ENCODE data around the gene CD70.
"Not testable (repeated sequence)": the region's sequence is repeated elsewhere in the genome, so short reads cannot be mapped to it uniquely, and the experiment has no call there.

DNA sequence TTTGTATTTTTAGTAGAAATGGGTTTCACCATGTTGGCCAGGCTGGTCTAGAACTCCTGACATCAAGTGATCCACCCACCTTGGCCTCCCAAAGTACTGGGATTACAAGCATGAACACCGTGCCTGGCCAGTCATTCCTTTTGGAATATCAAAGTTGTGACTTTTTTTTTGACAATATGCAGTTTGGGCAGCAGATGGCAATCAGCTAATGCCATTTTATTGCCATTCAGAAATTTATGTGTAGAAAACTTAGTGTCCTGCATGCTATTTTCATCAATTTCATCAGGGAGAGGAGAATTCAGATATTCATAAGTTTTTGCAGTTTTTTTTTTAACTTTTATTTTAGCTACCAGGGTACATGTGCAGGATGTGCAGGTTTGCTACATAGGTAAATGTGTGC is 28.5 kb downstream of the CD70 start:
- not testable (repeated sequence) for TF ChIP-seq POLR2A (IDR thresholded peaks at IDR 0.05)
- TF ChIP-seq, protein P1, sequence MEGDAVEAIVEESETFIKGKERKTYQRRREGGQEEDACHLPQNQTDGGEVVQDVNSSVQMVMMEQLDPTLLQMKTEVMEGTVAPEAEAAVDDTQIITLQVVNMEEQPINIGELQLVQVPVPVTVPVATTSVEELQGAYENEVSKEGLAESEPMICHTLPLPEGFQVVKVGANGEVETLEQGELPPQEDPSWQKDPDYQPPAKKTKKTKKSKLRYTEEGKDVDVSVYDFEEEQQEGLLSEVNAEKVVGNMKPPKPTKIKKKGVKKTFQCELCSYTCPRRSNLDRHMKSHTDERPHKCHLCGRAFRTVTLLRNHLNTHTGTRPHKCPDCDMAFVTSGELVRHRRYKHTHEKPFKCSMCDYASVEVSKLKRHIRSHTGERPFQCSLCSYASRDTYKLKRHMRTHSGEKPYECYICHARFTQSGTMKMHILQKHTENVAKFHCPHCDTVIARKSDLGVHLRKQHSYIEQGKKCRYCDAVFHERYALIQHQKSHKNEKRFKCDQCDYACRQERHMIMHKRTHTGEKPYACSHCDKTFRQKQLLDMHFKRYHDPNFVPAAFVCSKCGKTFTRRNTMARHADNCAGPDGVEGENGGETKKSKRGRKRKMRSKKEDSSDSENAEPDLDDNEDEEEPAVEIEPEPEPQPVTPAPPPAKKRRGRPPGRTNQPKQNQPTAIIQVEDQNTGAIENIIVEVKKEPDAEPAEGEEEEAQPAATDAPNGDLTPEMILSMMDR (IDR thresholded peaks at IDR 0.05 in 4 of 5, conservative IDR thresholded peaks at IDR 0.05 in 1 of 5), result not testable (repeated sequence)

Measured in gastrocnemius medialis (tissue), 4 donors.